ENCODE measurements around the gene LYPD6B. TPM values are rescaled to one million over a fixed set of nuclear protein-coding genes. Genes with fewer than 3 reads are reported as not detected.

LYPD6B gene
- total RNA-seq, 1 experiment from 2014 or later, result 2.0 TPM

- H3K36me3 ChIP-seq (ENCODE audit: low read depth, low read length), result no peaks in the 10 kb centered on the region
- H3K9me2 ChIP-seq (replicated peaks; ENCODE audit: low read length), result no peaks in the 10 kb centered on the region
- no peaks in the 10 kb centered on the region for H3K4me1 ChIP-seq (ENCODE audit: insufficient read depth, low read length)
- ATAC-seq, result no peak
- intact Hi-C loops (cut with micrococcal nuclease), result no loop called here
- peaks cover 72% of the 10 kb centered on the region for H3K27me3 ChIP-seq (ENCODE audit: low read length)
- H3K9me3 ChIP-seq (ENCODE audit: low read length), result no peaks in the 10 kb centered on the region
- TF ChIP-seq EZH2 (IDR thresholded peaks at IDR 0.05; ENCODE audit: low read length, unreplicated experiment) (no peak), CTCF (conservative IDR thresholded peaks at IDR 0.05; ENCODE audit: low read depth, low read length) (no peak), EZH2phosphoT487 (IDR thresholded peaks at IDR 0.05; ENCODE audit: borderline replicate concordance, low read length) (no peak)
- H3K4me2 ChIP-seq (ENCODE audit: low read length), result no peak overlapping the region
- H3K4me3 ChIP-seq (ENCODE audit: low read length), result no peak overlapping the region
- no TSS peak for BruUV-seq (replicated peaks)
- H3F3A ChIP-seq (ENCODE audit: low read length, unreplicated experiment), result no peaks in the 10 kb centered on the region
- no peak overlapping the region for H3K27ac ChIP-seq (ENCODE audit: low read length)
- DNase-seq, result no peak
- no peaks in the 10 kb centered on the region for H3K79me2 ChIP-seq (ENCODE audit: low read length)
- ChIA-PET CTCF (no interaction called here), POLR2A (ENCODE audit: unreplicated experiment) (no interaction called here)
- H3K9ac ChIP-seq (ENCODE audit: low read length), result no peak overlapping the region
- H2AFZ ChIP-seq (ENCODE audit: low read length), result no peak overlapping the region
- H4K20me1 ChIP-seq (ENCODE audit: low read length), result no peaks in the 10 kb centered on the region
Measured at GRCh38 chr2:149218497-149218896, 180.0 kb downstream of the LYPD6B start.

GRCh38 chr2:149219856-149220255 is 181.4 kb downstream of the LYPD6B start:
- H3K79me2 ChIP-seq (ENCODE audit: low read length), result no peaks in the 10 kb centered on the region
- no peak overlapping the region for H3K4me2 ChIP-seq (ENCODE audit: low read length)
- H3F3A ChIP-seq (ENCODE audit: low read length, unreplicated experiment), result no peaks in the 10 kb centered on the region
- ATAC-seq (no peak), DNase-seq (no peak)
- no peak overlapping the region for H3K9ac ChIP-seq (ENCODE audit: low read length)
- H4K20me1 ChIP-seq (ENCODE audit: low read length), result no peaks in the 10 kb centered on the region
- H3K27me3 ChIP-seq (ENCODE audit: low read length), result peaks cover 64% of the 10 kb centered on the region
- no peak for TF ChIP-seq EZH2 (IDR thresholded peaks at IDR 0.05; ENCODE audit: low read length, unreplicated experiment)
- no peak for TF ChIP-seq CTCF (conservative IDR thresholded peaks at IDR 0.05; ENCODE audit: low read depth, low read length)
- H2AFZ ChIP-seq (ENCODE audit: low read length), result no peak overlapping the region
- no peak overlapping the region for H3K4me3 ChIP-seq (ENCODE audit: low read length)
- no peaks in the 10 kb centered on the region for H3K4me1 ChIP-seq (ENCODE audit: insufficient read depth, low read length)
- POLR2A ChIA-PET (ENCODE audit: unreplicated experiment), result no interaction called here
- CTCF ChIA-PET, result no interaction called here
- H3K9me2 ChIP-seq (replicated peaks; ENCODE audit: low read length), result no peaks in the 10 kb centered on the region
- H3K9me3 ChIP-seq (ENCODE audit: low read length), result no peaks in the 10 kb centered on the region
- intact Hi-C loops (cut with micrococcal nuclease), result no loop called here
- no peaks in the 10 kb centered on the region for H3K36me3 ChIP-seq (ENCODE audit: low read depth, low read length)
- H3K27ac ChIP-seq (ENCODE audit: low read length), result no peak overlapping the region
- no TSS peak for BruUV-seq (replicated peaks)

GRCh38 chr2:149221002-149221401 is 182.5 kb downstream of the LYPD6B start:
- H3K27ac ChIP-seq (ENCODE audit: low read length), result no peak overlapping the region
- ATAC-seq (no peak), DNase-seq (no peak)
- no TSS peak for BruUV-seq (replicated peaks)
- no peaks in the 10 kb centered on the region for H3K36me3 ChIP-seq (ENCODE audit: low read depth, low read length)
- no peak overlapping the region for H2AFZ ChIP-seq (ENCODE audit: low read length)
- H3K9me2 ChIP-seq (replicated peaks; ENCODE audit: low read length), result no peaks in the 10 kb centered on the region
- no peaks in the 10 kb centered on the region for H3K9me3 ChIP-seq (ENCODE audit: low read length)
- CTCF ChIA-PET, result no interaction called here
- no peak for TF ChIP-seq CTCF (conservative IDR thresholded peaks at IDR 0.05; ENCODE audit: low read depth, low read length)
- no peak for TF ChIP-seq EZH2phosphoT487 (IDR thresholded peaks at IDR 0.05; ENCODE audit: borderline replicate concordance, low read length)
- no peak for TF ChIP-seq EZH2 (IDR thresholded peaks at IDR 0.05; ENCODE audit: low read length, unreplicated experiment)
- H3F3A ChIP-seq (ENCODE audit: low read length, unreplicated experiment), result no peaks in the 10 kb centered on the region
- H3K4me3 ChIP-seq (ENCODE audit: low read length), result no peak overlapping the region
- H3K4me1 ChIP-seq (ENCODE audit: insufficient read depth, low read length), result no peaks in the 10 kb centered on the region
- intact Hi-C loops (cut with micrococcal nuclease), result no loop called here
- POLR2A ChIA-PET (ENCODE audit: unreplicated experiment), result no interaction called here
- no peak overlapping the region for H3K9ac ChIP-seq (ENCODE audit: low read length)
- H4K20me1 ChIP-seq (ENCODE audit: low read length), result no peaks in the 10 kb centered on the region
- H3K4me2 ChIP-seq (ENCODE audit: low read length), result no peak overlapping the region
- H3K79me2 ChIP-seq (ENCODE audit: low read length), result no peaks in the 10 kb centered on the region
- peaks cover 74% of the 10 kb centered on the region for H3K27me3 ChIP-seq (ENCODE audit: low read length)

Data from PC-3 (cell line).